Measurements from ENCODE around the gene GIPC1. TPM values are rescaled to one million over a fixed set of nuclear protein-coding genes. Genes with fewer than 3 reads are reported as not detected.

The GIPC1 gene
- total and polyA plus RNA-seq, 9 of the 15 experiments (the other 6 are each of a cell fraction or from before 2014, with no cell fraction given) = 0.49 to 54.7 (median 24.8) TPM

- ATAC-seq (no peak), FAIRE-seq (no peak), DNase-seq (ENCODE audit: extremely low read depth in 1 of 4, low spot score in 3 of 4) (no peak)
- ChIA-PET CTCF (ENCODE audit: low intra/inter-chr PET ratio) (no interaction called here), POLR2A (no interaction called here)
- no peaks in the 10 kb centered on the region for H3K27me3 ChIP-seq (ENCODE audit: control insufficient read depth in 2 of 2, insufficient read depth in 2 of 2, low read length in 2 of 2)
- peaks cover 62% of the 10 kb centered on the region; the same call in 2 of the 3 replicates for H3K36me3 ChIP-seq (ENCODE audit: control insufficient read depth, insufficient read depth, low read length)
- H3K9ac ChIP-seq (ENCODE audit: insufficient read depth in 1 of 2, low read depth in 2 of 2, low read length in 2 of 2) = no peak overlapping the region
- H2AFZ ChIP-seq (ENCODE audit: low read depth, low read length) = no peak overlapping the region
- no peaks in the 10 kb centered on the region for H3K79me2 ChIP-seq (ENCODE audit: control insufficient read depth, insufficient read depth, low read length)
- H3K4me3 ChIP-seq = no peak overlapping the region
- H3K4me1 ChIP-seq (replicated peaks in 1 of 2; ENCODE audit: control insufficient read depth in 2 of 2, insufficient read depth in 2 of 2, low read length in 2 of 2) = peaks cover 0 to 5% of the 10 kb centered on the region in 2 experiments; a peak in 2 of 5 replicates
- BruUV-seq (replicated peaks) = no TSS peak
- no peaks in the 10 kb centered on the region for H3K9me3 ChIP-seq (replicated peaks; ENCODE audit: control insufficient read depth, insufficient read depth, low read depth, low read length)
- intact Hi-C loops (cut with micrococcal nuclease) = no loop called here
- no peak overlapping the region for H3K4me2 ChIP-seq (ENCODE audit: insufficient read depth, low read length)
- TF ChIP-seq ZBTB2 (IDR thresholded peaks at IDR 0.05) (peak; percentile 68; the same call in 1 of the 2 replicates), THAP12 (CRISPR knock-in tag; IDR thresholded peaks at IDR 0.05) (no peak), FOXK1 (CRISPR knock-in tag; IDR thresholded peaks at IDR 0.05; ENCODE audit: borderline replicate concordance) (no peak), FOXJ3 (CRISPR knock-in tag; IDR thresholded peaks at IDR 0.05) (no peak), DACH1 (IDR thresholded peaks at IDR 0.05; ENCODE audit: partially characterized antibody) (peak; percentile 1)
- in situ Hi-C loops (cut with MboI) = no loop called here
- no peaks in the 10 kb centered on the region for H3K9me1 ChIP-seq (ENCODE audit: control insufficient read depth, insufficient read depth, low read length)
- WGBS (ENCODE audit: insufficient coverage, low coverage, missing lambda C conversion rate) = 76% methylated on average over 2 of the region's 2 CpGs
- no peaks in the 10 kb centered on the region for H4K20me1 ChIP-seq (replicated peaks; ENCODE audit: control insufficient read depth, insufficient read depth, low read length)
- H3K27ac ChIP-seq (ENCODE audit: extremely low read depth, low read depth, low read length) = no peak overlapping the region
Measured at GRCh38 chr19:14460935-14461334, 35.0 kb downstream of the GIPC1 start.

Measured in K562 (cell line).